ENCODE data around the gene MANF. TPM values are rescaled to one million over a fixed set of nuclear protein-coding genes. Genes with fewer than 3 reads are reported as not detected.

The MANF gene
- 100 to 1,000 TPM; 143 to 149 TPM for total RNA-seq

DNA sequence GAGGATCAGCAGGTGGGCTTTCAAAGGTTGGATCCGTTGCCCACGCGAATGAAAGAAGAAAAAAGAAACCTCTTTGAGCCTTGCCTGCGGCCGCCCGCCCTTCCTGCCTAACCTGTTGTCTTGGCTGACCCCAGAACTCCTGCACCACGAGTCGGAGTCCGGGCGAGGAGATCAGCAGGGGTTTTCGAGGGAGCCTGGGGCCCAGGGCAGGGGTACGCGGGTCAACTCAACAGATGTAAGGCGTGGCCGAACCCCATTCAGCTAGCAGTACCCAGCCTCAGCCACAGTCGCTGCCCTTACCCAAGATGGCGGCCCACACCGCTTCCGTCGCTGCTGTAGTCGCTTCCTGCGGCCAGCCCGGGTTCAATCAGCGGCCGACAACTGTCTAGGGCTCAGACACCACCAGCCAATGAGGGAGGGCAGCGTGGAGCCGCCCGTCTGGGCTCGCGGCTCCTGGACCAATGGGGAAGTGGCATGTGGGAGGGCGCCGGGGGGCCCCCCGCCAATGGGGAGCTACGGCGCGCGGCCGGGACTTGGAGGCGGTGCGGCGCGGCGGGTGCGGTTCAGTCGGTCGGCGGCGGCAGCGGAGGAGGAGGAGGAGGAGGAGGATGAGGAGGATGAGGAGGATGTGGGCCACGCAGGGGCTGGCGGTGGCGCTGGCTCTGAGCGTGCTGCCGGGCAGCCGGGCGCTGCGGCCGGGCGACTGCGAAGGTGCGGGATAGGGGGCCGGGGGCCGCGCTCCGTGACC is at the start of gene MANF:
MANF (plus strand) TSS at position 566 of the 748 bp plus-strand sequence; CDS start at position 618, 52 bp downstream.
- peak; percentile 99 for DNase-seq
- Mint-ChIP-seq H3K4me3 (peak within 1 kb of the TSS; percentile 98), H3K9me3 (no peaks in the 10 kb centered on the region), H3K27me3 (no peaks in the 10 kb centered on the region), H3K36me3 (ENCODE audit: low read depth) (peaks cover 53% of the 10 kb centered on the region), H3K4me1 (peaks cover 51% of the 10 kb centered on the region), H3K27ac (peak within 1 kb of the TSS; percentile 95)
- ChIA-PET CTCF (interaction anchor here (0.6 to 6.2 kb wide), 14 partner anchors 14 to 1436 kb away, joined by 3 to 45 read pairs (median 5); partner anchors contain the start of gene MAPKAPK3), POLR2A (interaction anchor here (0.7 to 3.9 kb wide), 27 partner anchors 8 to 1048 kb away, joined by 3 to 65 read pairs (median 6); partner anchors contain the start of genes CISH, DCAF1, HEMK1 and MAPKAPK3)

DNA sequence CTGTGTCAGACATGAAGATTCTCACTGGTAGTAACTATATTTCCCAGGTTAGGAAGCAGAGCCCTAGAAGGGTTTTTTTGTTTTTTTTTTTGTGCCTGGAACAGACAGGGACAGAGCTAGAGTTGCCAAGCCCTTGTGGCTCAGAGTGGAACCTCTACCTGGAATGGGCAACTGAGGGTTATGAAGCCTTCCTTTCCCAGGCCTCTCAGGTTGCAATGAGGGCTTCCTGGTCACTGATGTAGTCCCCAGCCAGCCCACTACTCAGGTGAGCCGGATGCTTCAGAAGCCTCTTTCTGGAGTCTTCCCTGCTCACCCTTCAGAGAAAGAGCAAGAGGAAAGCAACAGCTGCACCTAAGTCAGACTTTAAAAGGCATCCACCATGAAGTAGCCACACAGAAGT is 48.8 kb upstream of the MANF start:
- Mint-ChIP-seq H3K27me3 (no peaks in the 10 kb centered on the region), H3K36me3 (ENCODE audit: low read depth) (no peaks in the 10 kb centered on the region), H3K27ac (no peak overlapping the region), H3K4me3 (no peak overlapping the region), H3K4me1 (no peaks in the 10 kb centered on the region), H3K9me3 (no peaks in the 10 kb centered on the region)
- CTCF ChIA-PET, result no interaction called here
- no peak for DNase-seq
- POLR2A ChIA-PET, result no interaction called here

DNA sequence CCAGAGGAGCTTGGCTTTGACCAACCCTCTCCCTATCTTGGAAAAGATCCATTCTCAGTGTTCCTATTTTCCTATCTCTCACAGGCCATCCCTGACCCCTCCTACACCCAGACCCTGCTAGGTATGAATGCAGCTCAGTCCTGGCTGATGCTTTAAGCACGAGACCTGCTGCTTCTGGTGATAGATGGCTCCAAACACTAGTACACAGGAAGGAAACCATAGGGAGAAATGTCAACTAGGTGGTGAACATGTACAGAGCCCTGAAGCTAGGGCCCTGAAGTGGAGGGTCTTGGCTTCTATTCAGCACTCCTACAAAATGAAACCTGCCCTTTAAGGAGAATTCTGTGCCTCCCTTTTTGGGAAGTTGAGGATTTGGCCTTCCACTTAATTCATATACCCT is 47.4 kb upstream of the MANF start:
- Mint-ChIP-seq H3K36me3 (ENCODE audit: low read depth) (no peaks in the 10 kb centered on the region), H3K4me1 (no peaks in the 10 kb centered on the region), H3K27me3 (no peaks in the 10 kb centered on the region), H3K9me3 (no peaks in the 10 kb centered on the region), H3K4me3 (no peak overlapping the region), H3K27ac (no peak overlapping the region)
- POLR2A ChIA-PET, result no interaction called here
- DNase-seq, result no peak
- CTCF ChIA-PET, result no interaction called here

DNA sequence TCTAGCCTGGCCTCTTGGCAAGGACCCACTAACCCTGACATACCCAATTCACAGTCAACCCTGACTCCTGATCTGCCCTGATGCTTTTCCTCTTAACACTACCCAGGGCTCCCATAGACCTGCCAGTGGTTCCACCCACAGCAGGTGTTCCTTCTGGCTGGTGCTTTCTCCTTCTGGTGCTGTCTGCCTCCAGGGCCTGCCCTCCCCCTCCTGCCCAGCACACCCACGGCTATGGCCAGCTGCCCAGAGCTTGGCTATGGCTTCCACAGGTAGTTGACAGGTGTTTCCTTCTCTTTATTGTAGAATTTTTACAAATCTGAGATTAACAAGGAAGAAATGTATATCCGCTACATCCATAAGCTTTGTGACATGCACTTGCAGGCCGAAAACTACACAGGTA is 46.5 kb upstream of the MANF start:
- H3K4me1 Mint-ChIP-seq, result no peaks in the 10 kb centered on the region
- H3K36me3 Mint-ChIP-seq (ENCODE audit: low read depth), result no peaks in the 10 kb centered on the region
- H3K9me3 Mint-ChIP-seq, result no peaks in the 10 kb centered on the region
- H3K27me3 Mint-ChIP-seq, result no peaks in the 10 kb centered on the region
- H3K27ac Mint-ChIP-seq, result no peak overlapping the region
- POLR2A ChIA-PET, result no interaction called here
- H3K4me3 Mint-ChIP-seq, result no peak overlapping the region
- CTCF ChIA-PET, result no interaction called here
- DNase-seq, result no peak

DNA sequence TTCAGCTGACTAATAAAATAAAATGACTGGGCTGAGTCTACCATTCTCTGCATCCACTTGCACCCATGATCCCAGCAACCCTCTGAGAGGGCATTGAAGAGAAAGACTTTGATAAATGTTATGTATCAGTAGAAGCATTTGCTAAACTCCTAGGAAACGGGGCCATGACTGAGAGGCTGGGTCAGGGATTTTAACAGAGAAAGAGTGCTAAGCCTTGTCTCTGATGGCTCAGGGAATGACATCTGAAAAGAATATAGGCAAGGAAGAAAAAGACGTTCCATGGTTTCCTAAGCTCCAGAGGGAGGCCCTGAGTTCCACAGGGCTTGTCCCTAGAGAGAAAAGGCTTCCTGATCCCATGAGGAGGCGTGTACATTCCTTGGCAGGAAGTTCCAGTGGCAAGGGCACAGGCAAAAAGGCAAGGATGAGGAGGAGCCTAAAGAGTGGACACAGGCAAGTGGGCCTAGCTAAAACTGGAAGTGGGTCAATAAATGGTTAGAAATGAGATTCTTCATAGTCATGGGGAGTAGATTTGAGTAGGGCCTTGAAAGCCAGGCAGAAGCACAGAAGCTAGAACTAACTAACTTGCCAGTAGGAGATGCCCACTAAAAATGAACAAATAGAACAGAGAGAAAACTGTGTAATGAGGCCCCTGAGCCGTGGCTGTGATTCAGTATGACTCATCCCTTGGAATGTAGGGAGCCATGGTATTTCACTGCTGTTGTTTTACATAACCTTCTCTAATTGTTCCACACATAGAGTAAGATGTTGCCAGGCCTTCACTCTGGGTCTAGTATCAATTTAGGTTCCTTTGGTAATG is 44.9 kb upstream of the MANF start:
- H3K27me3 Mint-ChIP-seq, result no peaks in the 10 kb centered on the region
- POLR2A ChIA-PET, result no interaction called here
- no peak for DNase-seq
- no peak overlapping the region for H3K4me3 Mint-ChIP-seq
- no peaks in the 10 kb centered on the region for H3K4me1 Mint-ChIP-seq
- CTCF ChIA-PET, result no interaction called here
- no peaks in the 10 kb centered on the region for H3K36me3 Mint-ChIP-seq (ENCODE audit: low read depth)
- H3K9me3 Mint-ChIP-seq, result no peaks in the 10 kb centered on the region
- no peak overlapping the region for H3K27ac Mint-ChIP-seq

DNA sequence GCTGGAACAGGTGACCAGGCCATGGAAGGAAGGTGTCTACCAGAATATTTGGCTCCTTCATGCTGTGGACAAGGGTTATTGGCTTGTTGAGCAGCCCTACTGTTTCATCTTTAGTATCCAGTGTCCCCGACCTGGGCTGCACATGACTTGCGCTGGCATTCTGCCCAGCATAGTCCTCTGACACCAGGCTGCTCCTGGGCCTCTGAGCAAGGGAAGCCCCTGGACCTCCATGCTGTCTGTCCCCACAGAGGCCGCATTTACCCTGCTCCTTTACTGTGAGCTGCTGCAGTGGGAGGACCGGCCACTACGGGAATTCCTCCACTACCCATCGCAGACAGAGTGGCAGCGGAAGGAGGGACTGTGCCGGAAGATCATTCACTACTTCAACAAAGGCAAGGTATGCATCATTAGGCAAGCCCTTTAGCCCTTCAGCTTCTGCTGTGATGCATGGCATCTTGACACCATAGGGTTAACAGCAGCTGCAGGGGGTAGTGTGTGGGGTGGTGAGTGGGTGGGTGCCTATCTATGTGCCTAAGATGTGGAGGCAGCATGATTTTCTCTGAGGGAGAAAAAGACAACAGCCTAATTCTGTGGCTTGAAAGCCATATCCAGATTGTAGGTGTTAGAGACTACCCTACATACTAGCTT is 44.0 kb upstream of the MANF start:
- no peaks in the 10 kb centered on the region for H3K4me1 Mint-ChIP-seq
- CTCF ChIA-PET, result no interaction called here

DNA sequence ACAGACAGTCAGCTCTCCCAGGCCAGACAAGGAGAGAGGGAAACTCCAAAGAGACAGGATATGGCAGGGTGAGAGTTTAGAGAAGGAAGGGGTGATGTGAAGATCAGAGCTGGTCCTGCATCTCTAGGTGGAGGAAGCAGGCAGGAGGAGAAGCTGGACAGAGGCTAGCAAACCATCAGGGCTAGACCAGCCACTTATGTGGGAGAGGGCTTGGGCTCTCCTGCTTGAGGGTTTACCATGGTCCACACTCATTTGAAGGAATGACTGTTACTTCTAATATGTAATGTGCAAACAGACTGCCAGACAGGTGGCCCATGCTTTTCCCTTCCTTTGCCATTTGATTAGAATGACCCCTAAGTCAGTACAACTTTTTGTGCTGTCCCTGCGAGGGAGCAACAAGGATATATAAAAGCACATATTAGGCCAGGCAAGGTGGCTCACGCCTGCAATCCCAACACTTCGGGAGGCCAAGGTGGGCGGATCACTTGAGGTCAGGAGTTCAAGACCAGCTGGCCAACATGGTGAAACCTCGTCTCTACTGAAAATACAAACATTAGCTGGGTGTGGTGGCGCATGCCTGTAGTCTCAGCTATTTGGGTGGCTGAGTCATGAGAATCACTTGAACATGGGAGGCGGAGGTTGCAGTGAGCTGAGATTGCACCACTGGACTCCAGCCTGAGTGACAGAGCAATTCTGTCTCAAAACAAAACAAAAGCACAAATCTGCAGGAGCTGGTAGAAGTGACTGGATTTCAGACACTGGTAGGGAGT is 41.0 kb upstream of the MANF start:
- no peaks in the 10 kb centered on the region for H3K36me3 Mint-ChIP-seq (ENCODE audit: low read depth)
- POLR2A ChIA-PET, result no interaction called here
- no peak overlapping the region for H3K27ac Mint-ChIP-seq
- H3K9me3 Mint-ChIP-seq, result no peaks in the 10 kb centered on the region
- CTCF ChIA-PET, result no interaction called here
- H3K4me3 Mint-ChIP-seq, result no peak overlapping the region
- H3K4me1 Mint-ChIP-seq, result no peaks in the 10 kb centered on the region
- DNase-seq, result no peak
- no peaks in the 10 kb centered on the region for H3K27me3 Mint-ChIP-seq

More for the DNA sequence above, 44.0 kb upstream of the MANF start:
- POLR2A ChIA-PET, result no interaction called here
- no peaks in the 10 kb centered on the region for H3K9me3 Mint-ChIP-seq
- no peaks in the 10 kb centered on the region for H3K27me3 Mint-ChIP-seq
- DNase-seq, result no peak
- H3K36me3 Mint-ChIP-seq (ENCODE audit: low read depth), result no peaks in the 10 kb centered on the region
- H3K4me3 Mint-ChIP-seq, result no peak overlapping the region
- H3K27ac Mint-ChIP-seq, result no peak overlapping the region

DNA sequence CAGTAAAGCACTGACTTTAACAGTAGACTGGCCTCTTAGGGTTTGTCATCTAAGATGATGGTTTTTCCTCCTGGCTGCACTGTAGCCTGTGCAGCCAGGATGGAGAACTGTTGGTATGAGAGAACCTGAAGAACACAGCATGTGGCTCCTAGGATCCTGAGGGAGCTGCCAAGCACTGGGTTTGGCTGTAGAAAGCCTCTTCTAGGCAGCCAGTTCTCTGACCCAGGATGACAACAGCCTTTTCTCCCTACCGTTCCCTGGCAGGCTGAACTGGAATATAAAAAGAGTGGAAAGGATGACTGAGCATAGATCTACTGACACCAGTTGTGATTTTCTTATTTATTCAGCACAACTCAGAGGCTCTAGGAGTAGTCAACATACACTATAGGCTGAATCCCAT is 34.3 kb upstream of the MANF start:
- no peak overlapping the region for H3K27ac Mint-ChIP-seq

DNA sequence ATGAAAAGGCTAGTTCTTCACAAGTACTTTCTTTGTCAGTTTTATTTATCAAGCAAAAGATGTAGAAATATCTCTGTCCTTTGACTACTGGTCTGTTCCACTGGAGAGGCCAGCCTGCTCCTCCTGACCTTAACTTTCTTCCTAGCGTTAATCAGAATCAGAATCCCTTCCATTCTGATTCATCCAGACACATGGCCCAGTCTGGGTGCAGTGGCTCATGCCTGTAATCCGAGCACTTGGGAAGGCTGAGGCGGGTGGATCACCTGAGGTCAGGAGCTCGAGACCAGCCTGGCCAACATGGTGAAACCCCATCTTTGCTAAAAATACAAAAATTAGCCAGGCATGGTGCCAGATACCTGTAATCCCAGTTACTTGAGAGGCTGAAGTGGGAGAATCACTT is 32.0 kb upstream of the MANF start:
- no peaks in the 10 kb centered on the region for H3K27me3 Mint-ChIP-seq
- no peak overlapping the region for H3K27ac Mint-ChIP-seq
- CTCF ChIA-PET, result no interaction called here
- no peaks in the 10 kb centered on the region for H3K4me1 Mint-ChIP-seq
- H3K36me3 Mint-ChIP-seq (ENCODE audit: low read depth), result no peaks in the 10 kb centered on the region
- no peak overlapping the region for H3K4me3 Mint-ChIP-seq
- H3K9me3 Mint-ChIP-seq, result no peaks in the 10 kb centered on the region
- DNase-seq, result no peak
- POLR2A ChIA-PET, result no interaction called here

More for the DNA sequence above, 34.3 kb upstream of the MANF start:
- Mint-ChIP-seq H3K4me1 (no peaks in the 10 kb centered on the region), H3K36me3 (ENCODE audit: low read depth) (no peaks in the 10 kb centered on the region), H3K9me3 (no peaks in the 10 kb centered on the region), H3K4me3 (no peak overlapping the region), H3K27me3 (no peaks in the 10 kb centered on the region)
- DNase-seq, result no peak
- ChIA-PET POLR2A (no interaction called here), CTCF (no interaction called here)

DNA sequence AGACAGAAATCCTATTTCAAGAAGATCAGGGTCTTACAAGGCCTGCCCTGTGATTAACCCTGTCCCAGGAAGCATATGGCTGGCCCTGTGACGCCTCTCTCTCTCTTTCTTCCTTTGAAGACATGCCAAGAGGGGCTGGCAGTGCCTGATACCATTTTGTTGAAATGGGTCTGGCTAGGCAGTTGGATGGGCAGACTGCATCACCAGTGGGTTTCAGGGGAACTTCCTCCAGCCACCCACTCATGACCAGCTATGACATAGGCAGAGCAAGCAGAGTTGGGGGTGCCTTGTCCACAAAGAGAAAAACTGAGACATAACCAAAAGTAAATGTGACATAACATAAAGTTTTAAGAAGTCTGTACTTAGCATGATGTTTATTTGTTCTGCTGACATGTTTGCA is 31.4 kb upstream of the MANF start:
- Mint-ChIP-seq H3K4me1 (no peaks in the 10 kb centered on the region), H3K36me3 (ENCODE audit: low read depth) (no peaks in the 10 kb centered on the region), H3K27ac (no peak overlapping the region), H3K9me3 (no peaks in the 10 kb centered on the region), H3K4me3 (no peak overlapping the region), H3K27me3 (no peaks in the 10 kb centered on the region)
- ChIA-PET POLR2A (no interaction called here), CTCF (no interaction called here)
- DNase-seq, result no peak

DNA sequence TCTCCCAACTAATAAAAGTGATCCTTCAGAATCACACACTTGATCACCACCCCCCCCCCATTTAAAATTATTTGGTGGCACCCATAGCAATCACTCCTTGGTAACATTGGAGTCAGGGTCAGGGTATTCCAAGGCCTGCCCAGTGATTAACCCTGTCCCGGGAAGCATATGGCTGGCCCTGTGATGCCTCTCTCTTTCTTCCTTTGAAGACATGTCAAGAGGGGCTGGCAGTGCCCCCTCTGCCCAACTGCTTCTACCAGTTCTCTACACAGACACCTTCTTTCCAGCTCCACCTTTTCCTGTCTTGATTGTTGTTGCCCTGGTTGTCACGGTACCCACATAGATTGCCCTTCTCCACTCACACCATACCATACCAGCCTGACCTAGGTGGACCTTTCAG is 30.9 kb upstream of the MANF start:
- no peaks in the 10 kb centered on the region for H3K4me1 Mint-ChIP-seq
- H3K9me3 Mint-ChIP-seq, result no peaks in the 10 kb centered on the region
- H3K36me3 Mint-ChIP-seq (ENCODE audit: low read depth), result no peaks in the 10 kb centered on the region
- POLR2A ChIA-PET, result no interaction called here
- no peak for DNase-seq
- CTCF ChIA-PET, result no interaction called here
- no peaks in the 10 kb centered on the region for H3K27me3 Mint-ChIP-seq
- H3K27ac Mint-ChIP-seq, result no peak overlapping the region
- no peak overlapping the region for H3K4me3 Mint-ChIP-seq

DNA sequence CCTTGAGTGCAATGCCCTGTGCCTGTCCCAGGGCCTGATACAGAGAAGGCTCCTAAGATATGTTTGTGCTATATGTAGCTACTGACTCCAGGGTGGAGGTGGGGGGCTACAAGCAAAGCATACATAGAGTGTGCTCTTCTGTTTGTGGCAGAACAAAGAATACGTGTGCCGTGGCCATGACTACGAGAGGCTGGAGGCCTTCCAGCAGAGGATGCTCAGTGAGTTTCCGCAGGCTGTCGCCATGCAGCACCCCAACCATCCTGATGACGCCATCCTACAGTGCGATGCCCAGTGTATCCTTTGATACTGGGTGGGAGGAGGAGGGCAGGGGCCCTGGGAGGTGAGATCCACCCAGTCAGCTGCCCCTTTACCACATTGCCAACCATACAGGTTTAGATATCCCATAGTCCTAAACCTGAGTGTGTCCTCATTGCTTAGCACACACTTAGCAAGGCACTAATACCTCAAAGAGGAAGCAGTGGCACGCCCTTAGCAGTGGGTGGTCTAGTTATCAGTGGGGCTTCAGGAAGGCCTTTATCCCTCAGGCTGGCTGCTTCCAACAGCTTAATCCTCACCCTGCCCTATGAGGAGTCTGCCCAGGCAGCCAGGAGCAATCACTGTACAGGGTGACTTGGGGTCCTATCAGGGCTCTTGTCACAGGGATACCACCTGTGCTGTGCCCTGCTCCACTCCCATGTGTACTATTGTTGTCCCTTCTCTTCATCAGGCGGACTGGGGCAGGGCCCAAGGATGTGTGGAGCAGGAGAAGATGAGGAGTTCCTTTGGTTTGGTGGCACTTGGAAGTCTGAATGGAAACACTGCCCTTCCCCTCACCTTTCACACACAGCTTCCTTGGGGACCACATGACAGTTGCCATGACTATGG is 30.1 kb upstream of the MANF start:
- H3K9me3 Mint-ChIP-seq, result no peaks in the 10 kb centered on the region
- H3K4me3 Mint-ChIP-seq, result no peak overlapping the region
- no peak for DNase-seq
- H3K27me3 Mint-ChIP-seq, result no peaks in the 10 kb centered on the region
- CTCF ChIA-PET, result no interaction called here
- POLR2A ChIA-PET, result no interaction called here
- H3K4me1 Mint-ChIP-seq, result no peaks in the 10 kb centered on the region
- H3K27ac Mint-ChIP-seq, result no peak overlapping the region
- no peaks in the 10 kb centered on the region for H3K36me3 Mint-ChIP-seq (ENCODE audit: low read depth)
